Measurements from ENCODE around the gene UXT.
"Not testable (repeated sequence)": the region's sequence is repeated elsewhere in the genome, so short reads cannot be mapped to it uniquely, and the experiment has no call there.

Gene UXT

DNA sequence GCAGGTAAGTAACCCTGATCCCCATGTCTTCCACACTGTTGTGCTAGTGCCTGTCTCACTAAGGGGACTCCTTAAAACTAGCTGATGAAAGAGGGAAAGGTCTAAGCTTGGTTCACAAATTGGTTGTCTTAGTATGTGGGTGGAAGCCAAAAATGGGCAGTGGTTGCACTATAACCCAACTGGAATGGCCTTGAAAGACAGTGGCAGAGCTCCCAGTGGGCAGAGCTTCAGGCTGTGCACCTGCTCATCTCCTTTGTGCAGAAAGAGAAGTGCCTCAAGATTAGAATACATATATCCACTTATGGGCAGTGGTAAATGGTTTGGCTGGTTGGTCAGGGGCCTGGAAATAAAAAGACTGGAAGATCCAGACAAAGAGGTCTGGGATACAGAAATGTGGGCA is 46.6 kb downstream of the UXT start:
- no peak for DNase-seq

DNA sequence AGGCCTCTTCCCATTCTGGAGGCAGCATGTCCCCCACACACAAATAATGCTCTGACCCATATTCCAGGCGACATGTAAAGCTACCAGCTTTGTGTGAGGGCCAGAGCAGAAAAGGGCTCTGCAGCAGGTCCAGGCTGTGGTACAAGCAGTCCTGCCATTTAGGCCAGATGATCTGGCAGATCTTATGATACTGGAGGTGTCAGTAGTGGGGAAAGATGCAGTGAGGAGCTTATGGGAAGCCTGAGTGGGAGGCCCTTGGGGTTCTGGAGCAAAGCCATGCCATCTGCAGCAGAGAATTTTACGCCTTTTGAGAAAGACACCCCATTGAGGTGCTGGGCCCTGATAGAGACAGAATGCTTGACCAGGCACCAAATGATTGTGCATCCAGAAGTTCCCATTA is 47.1 kb downstream of the UXT start:
- no peak for DNase-seq

DNA sequence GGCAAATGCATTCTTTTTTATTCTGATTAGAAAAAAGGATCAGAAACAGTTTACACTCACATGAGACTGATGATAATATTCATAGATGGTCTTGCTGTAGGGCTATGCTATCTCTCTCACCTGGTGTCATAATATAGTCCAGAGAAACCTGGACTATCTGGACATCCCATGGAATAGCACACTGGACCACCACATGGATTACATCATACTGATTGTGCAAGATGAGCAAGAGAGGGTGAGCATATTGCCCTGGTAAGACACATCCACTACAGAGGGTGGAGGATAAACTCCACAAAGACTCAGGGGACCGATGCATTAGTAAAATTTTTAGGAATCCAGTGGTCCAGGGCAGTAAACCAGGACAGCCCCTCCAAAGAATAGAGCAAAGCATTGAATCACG is 47.5 kb downstream of the UXT start:
- no peak for DNase-seq

GRCh38 chrX:47610511-47610910 is 48.5 kb downstream of the UXT start:
- DNase-seq = no peak

DNA sequence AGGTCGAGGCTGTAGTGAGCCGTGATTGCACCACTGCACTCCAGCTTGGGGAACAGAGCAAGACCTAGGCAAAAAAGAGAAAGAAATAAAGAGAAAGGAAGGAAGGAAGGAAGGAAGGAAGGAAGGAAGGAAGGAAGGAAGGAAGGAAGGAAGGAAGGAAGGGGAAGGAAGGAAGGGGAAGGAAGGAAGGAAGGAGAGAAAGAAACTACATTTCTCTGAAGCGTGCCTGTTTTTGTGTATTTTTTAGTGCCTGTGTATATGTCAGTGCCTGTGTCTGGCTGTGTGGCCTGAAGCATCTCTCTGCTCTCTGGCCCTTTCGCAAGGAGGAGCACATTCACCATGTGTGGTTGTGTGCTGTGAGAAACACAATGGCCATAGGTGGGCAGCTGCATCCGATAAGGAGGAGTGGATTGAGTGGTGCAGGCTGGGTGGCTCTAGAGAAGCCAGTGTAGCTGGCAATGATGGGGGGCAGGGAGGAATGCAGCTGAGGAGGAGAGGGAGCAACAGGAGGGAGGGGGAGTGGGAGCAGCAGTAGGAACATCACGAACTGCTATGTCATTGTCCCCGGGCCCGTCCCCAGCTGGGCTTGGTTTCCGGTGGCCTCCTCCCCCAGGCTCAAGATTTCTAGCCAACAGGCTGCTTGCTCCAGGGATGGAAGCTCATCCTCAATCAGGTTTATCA is 50.7 kb downstream of the UXT start:
- DNase-seq = no peak

DNA sequence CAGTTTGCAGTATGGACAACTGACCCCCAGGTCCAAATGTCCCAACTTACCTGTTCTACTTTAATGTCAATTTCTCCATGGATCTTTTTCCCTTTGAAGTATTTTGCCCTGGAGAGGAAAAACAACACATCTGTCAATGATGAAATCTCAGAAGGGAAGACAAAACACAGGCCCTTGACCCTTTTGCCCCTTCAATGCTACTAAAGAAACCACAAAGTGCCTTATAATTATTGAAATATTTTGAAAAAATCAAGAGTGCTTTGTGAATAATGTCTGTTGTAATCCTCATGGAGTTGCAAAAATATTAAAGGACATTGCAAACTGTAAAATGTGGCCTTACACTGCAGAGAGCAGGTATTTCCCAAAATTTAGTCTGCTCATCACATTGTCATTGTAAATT is 51.9 kb downstream of the UXT start:
- DNase-seq = no peak

DNA sequence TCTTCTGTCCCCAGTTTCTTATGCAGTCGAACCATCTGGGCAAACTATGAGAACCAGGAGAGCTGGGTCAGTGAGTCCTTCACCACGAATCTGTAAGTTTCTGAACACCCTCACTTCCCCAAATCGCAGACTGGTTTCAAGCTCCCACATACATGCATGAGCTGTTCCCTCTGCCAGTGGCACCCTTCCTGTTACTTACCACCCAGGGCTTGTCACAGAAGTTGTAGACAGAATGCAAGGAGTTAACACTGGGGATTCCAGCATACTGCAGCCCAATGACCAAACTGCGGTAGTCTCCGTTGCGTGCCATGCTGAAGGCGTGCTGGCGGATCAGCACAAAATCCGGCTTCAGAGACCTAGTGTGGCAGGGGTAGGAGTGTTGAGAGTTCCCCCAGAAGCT is 54.0 kb downstream of the UXT start:
- DNase-seq = no peak

DNA sequence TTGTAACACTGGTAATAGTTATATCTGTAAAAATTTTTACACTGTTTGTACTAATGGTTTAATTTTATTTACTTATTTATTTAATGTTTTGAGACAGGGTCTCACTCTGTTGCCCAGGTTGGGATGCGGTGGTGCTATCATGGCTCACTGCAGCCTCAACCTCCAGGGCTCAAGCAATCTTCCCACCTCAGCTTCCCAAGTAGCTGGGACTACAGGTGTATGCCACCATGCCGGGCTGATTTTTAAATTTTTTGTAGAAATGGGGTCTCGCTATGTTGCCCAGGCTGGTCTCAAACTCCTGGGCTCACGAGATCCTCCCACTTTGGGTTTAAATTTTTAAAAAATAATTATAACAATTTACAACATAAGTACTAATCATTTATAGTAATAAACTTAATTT is 55.9 kb downstream of the UXT start:
- not testable (repeated sequence) for DNase-seq

Data from NCI-H1930 (cell line).